WTC11 (cell line): Measurements from ENCODE around the gene CD209. TPM values are rescaled to one million over a fixed set of nuclear protein-coding genes. Genes with fewer than 3 reads are reported as not detected.

Experiments
- ATAC-seq: fragments of 200-7000 bp; cut with Tn5 transposase; 2 replicates; pipeline ENCODE4 v1.10.0; 2021; ENCODE audit warnings: mild to moderate bottlenecking, moderate library complexity
- CTCF ChIA-PET: fragments of 300-600 bp; sonication (Branson Sonifier 250); formaldehyde crosslinking; loops from one replicate; lab custom pipeline; 2021; ENCODE audit warnings: antibody characterized with exemption; lab: Charles Lee
- POLR2A ChIA-PET: fragments of 350-600 bp; sonication (Branson Sonifier 250); formaldehyde crosslinking; loops from one replicate; lab custom pipeline; 2021; ENCODE audit warnings: antibody characterized with exemption; lab: Charles Lee
- DNase-seq: peaks from one replicate; pipeline ENCODE4 v3.0.0; 2021; ENCODE audit warnings: low spot score
- H3K27ac Mint-ChIP-seq: 2 replicates; pipeline ENCODE4 v1.8.0; 2021; ENCODE audit warnings: mixed read lengths
- H3K27me3 Mint-ChIP-seq: 2 replicates; pipeline ENCODE4 v1.8.0; 2021; ENCODE audit warnings: low read depth, mild to moderate bottlenecking, moderate library complexity, mixed read lengths
- H3K36me3 Mint-ChIP-seq: 2 replicates; pipeline ENCODE4 v1.8.0; 2021; ENCODE audit warnings: mixed read lengths
- H3K4me1 Mint-ChIP-seq: 2 replicates; pipeline ENCODE4 v1.8.0; 2022; ENCODE audit warnings: mixed read lengths
- H3K4me3 Mint-ChIP-seq: 2 replicates; pipeline ENCODE4 v1.8.0; 2021; ENCODE audit warnings: mild to moderate bottlenecking, moderate library complexity, mixed read lengths
- H3K9me3 Mint-ChIP-seq: 2 replicates; pipeline ENCODE4 v1.8.0; 2021; ENCODE audit warnings: mixed read lengths
- ATF1 ChIP-seq: sonication (generic); formaldehyde crosslinking; IDR thresholded peaks from 2 replicates; pipeline ENCODE4 v1.8.1; 2023; ENCODE audit warnings: mild to moderate bottlenecking, moderate library complexity, missing genetic modification reagents
- ELF4 ChIP-seq: sonication (generic); formaldehyde crosslinking; IDR thresholded peaks from 2 replicates; pipeline ENCODE4 v1.8.1; 2022; ENCODE audit warnings: low read depth, mild to moderate bottlenecking, moderate library complexity, missing genetic modification reagents
- GABPB1 ChIP-seq: sonication (generic); formaldehyde crosslinking; IDR thresholded peaks from 2 replicates; pipeline ENCODE4 v1.8.1; 2023; ENCODE audit warnings: mild to moderate bottlenecking, missing genetic modification reagents
- GTF2I ChIP-seq: fragments of 250-450 bp; sonication (Bioruptor Pico); conservative IDR thresholded peaks from 2 replicates; pipeline ENCODE4 v1.4.0; 2021; ENCODE audit warnings: mild to moderate bottlenecking
- HMGA2 ChIP-seq: fragments of 250-450 bp; sonication (Bioruptor Pico); IDR thresholded peaks from 2 replicates; pipeline ENCODE4 v1.4.0; 2021; ENCODE audit warnings: mild to moderate bottlenecking, moderate library complexity
- JUN ChIP-seq: sonication (generic); formaldehyde crosslinking; IDR thresholded peaks from 2 replicates; pipeline ENCODE4 v1.8.0; 2023; ENCODE audit warnings: mild to moderate bottlenecking, missing genetic modification reagents
- NFE2L1 ChIP-seq: sonication (generic); formaldehyde crosslinking; IDR thresholded peaks from 2 replicates; pipeline ENCODE4 v1.8.1; 2023; ENCODE audit warnings: missing genetic modification reagents
- NR2C2 ChIP-seq: sonication (generic); formaldehyde crosslinking; IDR thresholded peaks from 2 replicates; pipeline ENCODE4 v1.8.0; 2022; ENCODE audit warnings: mild to moderate bottlenecking, missing genetic modification reagents
- OVOL2 ChIP-seq: fragments of 250-450 bp; sonication (Bioruptor Pico); IDR thresholded peaks from 2 replicates; pipeline ENCODE4 v1.9.0; 2021; ENCODE audit warnings: mild to moderate bottlenecking, borderline replicate concordance
- RELA ChIP-seq: sonication (generic); formaldehyde crosslinking; IDR thresholded peaks from 2 replicates; pipeline ENCODE4 v1.8.1; 2022; ENCODE audit warnings: missing genetic modification reagents, mild to moderate bottlenecking, borderline replicate concordance
- SMAD4 ChIP-seq: sonication (generic); formaldehyde crosslinking; IDR thresholded peaks from 2 replicates; pipeline ENCODE4 v1.8.0; 2022; ENCODE audit warnings: mild to moderate bottlenecking, missing genetic modification reagents
- SP1 ChIP-seq: sonication (generic); formaldehyde crosslinking; conservative IDR thresholded peaks from 2 replicates; pipeline ENCODE4 v1.8.1; 2022; ENCODE audit warnings: missing genetic modification reagents
- TCF7 ChIP-seq: sonication (generic); formaldehyde crosslinking; IDR thresholded peaks from 2 replicates; pipeline ENCODE4 v1.8.0; 2022; ENCODE audit warnings: mild to moderate bottlenecking, low read depth, missing genetic modification reagents, moderate library complexity
- TP53 ChIP-seq: sonication (generic); formaldehyde crosslinking; IDR thresholded peaks from 2 replicates; pipeline ENCODE4 v1.8.1; 2023; ENCODE audit warnings: mild to moderate bottlenecking, missing genetic modification reagents
- ZNF219 ChIP-seq: sonication (generic); formaldehyde crosslinking; IDR thresholded peaks from 2 replicates; pipeline ENCODE4 v1.8.0; 2023; ENCODE audit warnings: missing genetic modification reagents, mild to moderate bottlenecking, borderline replicate concordance
- ZNF671 ChIP-seq: fragments of 250-450 bp; sonication (Bioruptor Pico); IDR thresholded peaks from 2 replicates; pipeline ENCODE4 v1.8.0; 2021; ENCODE audit warnings: mild to moderate bottlenecking
- total RNA-seq: library from RNA; stranded (reverse); gene quantifications from 3 replicates; pipeline ENCODE4 v1.2.3, GENCODE V29; 2021
- TF ChIP-seq, protein P1 (sequence below): sonication (generic); formaldehyde crosslinking; IDR thresholded peaks from 2 replicates; pipeline ENCODE4 v1.8.0; 2023; ENCODE audit warnings: missing genetic modification reagents, mild to moderate bottlenecking, borderline replicate concordance
- TF ChIP-seq, protein P2 (sequence below): sonication (generic); formaldehyde crosslinking; IDR thresholded peaks from 2 replicates; pipeline ENCODE4 v1.8.1; 2023; ENCODE audit warnings: mild to moderate bottlenecking, missing genetic modification reagents, moderate library complexity
- TF ChIP-seq, protein P3 (sequence below): sonication (generic); formaldehyde crosslinking; IDR thresholded peaks from 2 replicates; pipeline ENCODE4 v1.8.0; 2023; ENCODE audit warnings: mild to moderate bottlenecking, missing genetic modification reagents
- TF ChIP-seq, protein P4 (sequence below): sonication (generic); formaldehyde crosslinking; IDR thresholded peaks from 2 replicates; pipeline ENCODE4 v1.8.1; 2023; ENCODE audit warnings: mild to moderate bottlenecking, moderate library complexity, missing genetic modification reagents

The CD209 gene
- total RNA-seq, 1 experiment from 2014 or later: not detected

DNA sequence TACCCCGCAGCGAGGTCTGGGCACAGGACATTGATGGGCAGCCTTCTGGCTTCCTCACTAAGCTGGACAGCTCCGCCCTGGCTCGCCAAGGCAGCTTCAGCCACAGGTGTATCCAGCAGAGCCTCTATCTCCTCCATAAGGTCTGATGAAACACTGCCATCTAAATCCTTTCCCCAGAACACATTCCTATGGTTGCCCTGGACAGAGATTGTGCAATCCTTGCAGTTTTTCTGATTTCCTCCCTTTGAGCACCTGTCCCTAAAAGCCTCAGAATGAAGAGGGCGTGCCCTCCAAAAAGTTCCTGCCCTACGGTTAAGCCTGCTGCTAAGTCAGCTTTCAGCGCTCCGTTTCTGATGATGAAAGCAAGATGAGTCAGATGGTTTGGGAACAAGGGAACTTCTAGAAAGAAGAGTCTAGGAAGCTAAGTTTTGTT, 36.7 kb upstream of the CD209 start:
- no peak for ATAC-seq
- TF ChIP-seq ZNF671 (CRISPR knock-in tag): no peak
- TF ChIP-seq SP1 (CRISPR knock-in tag): no peak
- TF ChIP-seq TCF7 (CRISPR knock-in tag): no peak
- TF ChIP-seq, protein P1, sequence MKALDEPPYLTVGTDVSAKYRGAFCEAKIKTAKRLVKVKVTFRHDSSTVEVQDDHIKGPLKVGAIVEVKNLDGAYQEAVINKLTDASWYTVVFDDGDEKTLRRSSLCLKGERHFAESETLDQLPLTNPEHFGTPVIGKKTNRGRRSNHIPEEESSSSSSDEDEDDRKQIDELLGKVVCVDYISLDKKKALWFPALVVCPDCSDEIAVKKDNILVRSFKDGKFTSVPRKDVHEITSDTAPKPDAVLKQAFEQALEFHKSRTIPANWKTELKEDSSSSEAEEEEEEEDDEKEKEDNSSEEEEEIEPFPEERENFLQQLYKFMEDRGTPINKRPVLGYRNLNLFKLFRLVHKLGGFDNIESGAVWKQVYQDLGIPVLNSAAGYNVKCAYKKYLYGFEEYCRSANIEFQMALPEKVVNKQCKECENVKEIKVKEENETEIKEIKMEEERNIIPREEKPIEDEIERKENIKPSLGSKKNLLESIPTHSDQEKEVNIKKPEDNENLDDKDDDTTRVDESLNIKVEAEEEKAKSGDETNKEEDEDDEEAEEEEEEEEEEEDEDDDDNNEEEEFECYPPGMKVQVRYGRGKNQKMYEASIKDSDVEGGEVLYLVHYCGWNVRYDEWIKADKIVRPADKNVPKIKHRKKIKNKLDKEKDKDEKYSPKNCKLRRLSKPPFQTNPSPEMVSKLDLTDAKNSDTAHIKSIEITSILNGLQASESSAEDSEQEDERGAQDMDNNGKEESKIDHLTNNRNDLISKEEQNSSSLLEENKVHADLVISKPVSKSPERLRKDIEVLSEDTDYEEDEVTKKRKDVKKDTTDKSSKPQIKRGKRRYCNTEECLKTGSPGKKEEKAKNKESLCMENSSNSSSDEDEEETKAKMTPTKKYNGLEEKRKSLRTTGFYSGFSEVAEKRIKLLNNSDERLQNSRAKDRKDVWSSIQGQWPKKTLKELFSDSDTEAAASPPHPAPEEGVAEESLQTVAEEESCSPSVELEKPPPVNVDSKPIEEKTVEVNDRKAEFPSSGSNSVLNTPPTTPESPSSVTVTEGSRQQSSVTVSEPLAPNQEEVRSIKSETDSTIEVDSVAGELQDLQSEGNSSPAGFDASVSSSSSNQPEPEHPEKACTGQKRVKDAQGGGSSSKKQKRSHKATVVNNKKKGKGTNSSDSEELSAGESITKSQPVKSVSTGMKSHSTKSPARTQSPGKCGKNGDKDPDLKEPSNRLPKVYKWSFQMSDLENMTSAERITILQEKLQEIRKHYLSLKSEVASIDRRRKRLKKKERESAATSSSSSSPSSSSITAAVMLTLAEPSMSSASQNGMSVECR (CRISPR knock-in tag): no peak
- TF ChIP-seq HMGA2 (CRISPR knock-in tag): no peak
- TF ChIP-seq, protein P2, sequence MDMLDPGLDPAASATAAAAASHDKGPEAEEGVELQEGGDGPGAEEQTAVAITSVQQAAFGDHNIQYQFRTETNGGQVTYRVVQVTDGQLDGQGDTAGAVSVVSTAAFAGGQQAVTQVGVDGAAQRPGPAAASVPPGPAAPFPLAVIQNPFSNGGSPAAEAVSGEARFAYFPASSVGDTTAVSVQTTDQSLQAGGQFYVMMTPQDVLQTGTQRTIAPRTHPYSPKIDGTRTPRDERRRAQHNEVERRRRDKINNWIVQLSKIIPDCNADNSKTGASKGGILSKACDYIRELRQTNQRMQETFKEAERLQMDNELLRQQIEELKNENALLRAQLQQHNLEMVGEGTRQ (CRISPR knock-in tag): no peak
- TF ChIP-seq ZNF219 (CRISPR knock-in tag): no peak
- TF ChIP-seq NR2C2: no peak
- TF ChIP-seq JUN (CRISPR knock-in tag): no peak
- TF ChIP-seq NFE2L1 (CRISPR knock-in tag): no peak
- no peak for TF ChIP-seq ATF1 (CRISPR knock-in tag)
- no peak for TF ChIP-seq TP53 (CRISPR knock-in tag)
- no peak for TF ChIP-seq SMAD4 (CRISPR knock-in tag)
- TF ChIP-seq OVOL2 (CRISPR knock-in tag): no peak
- TF ChIP-seq, protein P3, sequence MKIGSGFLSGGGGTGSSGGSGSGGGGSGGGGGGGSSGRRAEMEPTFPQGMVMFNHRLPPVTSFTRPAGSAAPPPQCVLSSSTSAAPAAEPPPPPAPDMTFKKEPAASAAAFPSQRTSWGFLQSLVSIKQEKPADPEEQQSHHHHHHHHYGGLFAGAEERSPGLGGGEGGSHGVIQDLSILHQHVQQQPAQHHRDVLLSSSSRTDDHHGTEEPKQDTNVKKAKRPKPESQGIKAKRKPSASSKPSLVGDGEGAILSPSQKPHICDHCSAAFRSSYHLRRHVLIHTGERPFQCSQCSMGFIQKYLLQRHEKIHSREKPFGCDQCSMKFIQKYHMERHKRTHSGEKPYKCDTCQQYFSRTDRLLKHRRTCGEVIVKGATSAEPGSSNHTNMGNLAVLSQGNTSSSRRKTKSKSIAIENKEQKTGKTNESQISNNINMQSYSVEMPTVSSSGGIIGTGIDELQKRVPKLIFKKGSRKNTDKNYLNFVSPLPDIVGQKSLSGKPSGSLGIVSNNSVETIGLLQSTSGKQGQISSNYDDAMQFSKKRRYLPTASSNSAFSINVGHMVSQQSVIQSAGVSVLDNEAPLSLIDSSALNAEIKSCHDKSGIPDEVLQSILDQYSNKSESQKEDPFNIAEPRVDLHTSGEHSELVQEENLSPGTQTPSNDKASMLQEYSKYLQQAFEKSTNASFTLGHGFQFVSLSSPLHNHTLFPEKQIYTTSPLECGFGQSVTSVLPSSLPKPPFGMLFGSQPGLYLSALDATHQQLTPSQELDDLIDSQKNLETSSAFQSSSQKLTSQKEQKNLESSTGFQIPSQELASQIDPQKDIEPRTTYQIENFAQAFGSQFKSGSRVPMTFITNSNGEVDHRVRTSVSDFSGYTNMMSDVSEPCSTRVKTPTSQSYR (CRISPR knock-in tag): no peak
- no peak for DNase-seq
- Mint-ChIP-seq H3K27me3 (peaks cover 61% of the 10 kb centered on the region), H3K4me3 (no peak overlapping the region), H3K36me3 (no peaks in the 10 kb centered on the region), H3K27ac (no peak overlapping the region), H3K4me1 (peaks cover 5% of the 10 kb centered on the region), H3K9me3 (peaks cover 15% of the 10 kb centered on the region)
- ChIA-PET POLR2A (no interaction called here), CTCF (interaction anchor here (0.9 to 1.5 kb wide), 3 partner anchors 16 to 215 kb away, joined by 3 to 6 read pairs (median 4); partner anchors contain the start of gene TRAPPC5)

DNA sequence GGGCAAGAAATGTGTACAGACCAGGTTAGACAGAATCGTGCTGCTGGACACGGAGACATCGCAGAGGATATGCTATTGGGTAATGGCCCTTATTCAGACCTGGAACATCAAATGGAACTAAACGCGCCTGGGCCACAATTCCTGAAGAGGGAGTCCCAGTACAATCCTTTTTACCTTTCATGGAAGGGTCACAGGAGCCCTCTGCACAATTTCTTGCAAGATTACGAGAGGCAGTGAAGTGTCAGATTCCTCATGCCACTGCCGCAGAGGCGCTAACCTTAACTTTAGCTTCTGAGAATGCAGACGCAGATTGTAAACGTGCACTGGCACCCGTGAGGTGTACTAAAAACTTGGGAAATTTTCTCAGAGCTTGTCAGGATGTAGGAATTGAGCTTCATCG, 33.8 kb upstream of the CD209 start:
- ChIA-PET CTCF (interaction anchor here (1.2 to 1.8 kb wide), 4 partner anchors 19 to 213 kb away, joined by 3 to 8 read pairs (median 6); partner anchors contain the start of gene TRAPPC5), POLR2A (no interaction called here)
- Mint-ChIP-seq H3K27me3 (peaks cover 37% of the 10 kb centered on the region), H3K27ac (no peak overlapping the region), H3K36me3 (no peaks in the 10 kb centered on the region), H3K9me3 (peaks cover 15% of the 10 kb centered on the region), H3K4me1 (no peaks in the 10 kb centered on the region), H3K4me3 (no peak overlapping the region)
- ATAC-seq (no peak; the same call in 1 of the 2 replicates), DNase-seq (no peak)
- TF ChIP-seq GABPB1: no peak
- TF ChIP-seq ELF4: no peak
- TF ChIP-seq RELA (CRISPR knock-in tag): no peak
- TF ChIP-seq, protein P4, sequence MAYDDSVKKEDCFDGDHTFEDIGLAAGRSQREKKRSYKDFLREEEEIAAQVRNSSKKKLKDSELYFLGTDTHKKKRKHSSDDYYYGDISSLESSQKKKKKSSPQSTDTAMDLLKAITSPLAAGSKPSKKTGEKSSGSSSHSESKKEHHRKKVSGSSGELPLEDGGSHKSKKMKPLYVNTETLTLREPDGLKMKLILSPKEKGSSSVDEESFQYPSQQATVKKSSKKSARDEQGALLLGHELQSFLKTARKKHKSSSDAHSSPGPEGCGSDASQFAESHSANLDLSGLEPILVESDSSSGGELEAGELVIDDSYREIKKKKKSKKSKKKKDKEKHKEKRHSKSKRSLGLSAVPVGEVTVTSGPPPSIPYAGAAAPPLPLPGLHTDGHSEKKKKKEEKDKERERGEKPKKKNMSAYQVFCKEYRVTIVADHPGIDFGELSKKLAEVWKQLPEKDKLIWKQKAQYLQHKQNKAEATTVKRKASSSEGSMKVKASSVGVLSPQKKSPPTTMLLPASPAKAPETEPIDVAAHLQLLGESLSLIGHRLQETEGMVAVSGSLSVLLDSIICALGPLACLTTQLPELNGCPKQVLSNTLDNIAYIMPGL (CRISPR knock-in tag): no peak
- no peak for TF ChIP-seq GTF2I
